Fibroblast of gingiva (primary cell): ENCODE results near the gene IGFBP6.

Source experiments
- DNase-seq: peaks from one replicate; pipeline ENCODE4 v3.0.0-alpha.2; 2011; ENCODE audit warnings: low read depth

Gene IGFBP6

DNA sequence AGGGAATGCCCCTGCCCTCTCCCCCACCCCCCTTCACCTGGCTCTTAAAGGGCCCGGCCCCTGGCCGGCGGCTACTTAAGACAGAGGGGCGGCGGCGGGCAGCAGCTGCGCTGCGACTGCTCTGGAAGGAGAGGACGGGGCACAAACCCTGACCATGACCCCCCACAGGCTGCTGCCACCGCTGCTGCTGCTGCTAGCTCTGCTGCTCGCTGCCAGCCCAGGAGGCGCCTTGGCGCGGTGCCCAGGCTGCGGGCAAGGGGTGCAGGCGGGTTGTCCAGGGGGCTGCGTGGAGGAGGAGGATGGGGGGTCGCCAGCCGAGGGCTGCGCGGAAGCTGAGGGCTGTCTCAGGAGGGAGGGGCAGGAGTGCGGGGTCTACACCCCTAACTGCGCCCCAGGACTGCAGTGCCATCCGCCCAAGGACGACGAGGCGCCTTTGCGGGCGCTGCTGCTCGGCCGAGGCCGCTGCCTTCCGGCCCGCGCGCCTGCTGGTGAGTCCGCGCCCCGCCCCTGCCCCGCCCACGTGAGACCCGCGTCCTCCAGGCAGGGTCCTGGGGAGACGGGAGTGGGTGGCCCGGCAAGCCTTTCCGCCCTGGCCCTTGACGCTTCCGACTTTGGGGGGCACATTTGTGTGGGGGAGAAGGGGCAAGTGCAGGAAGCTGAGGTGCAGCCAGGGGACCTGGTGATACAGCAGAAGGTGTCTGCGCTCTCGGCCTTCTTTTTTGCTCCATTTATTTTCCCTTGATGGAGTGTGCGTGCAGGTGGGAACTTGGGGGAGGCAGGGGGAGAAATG lies at the start of gene IGFBP6:
Gene IGFBP6 (plus strand): TSS at position 104 of the 790 bp plus-strand sequence. CDS start 51 bp downstream, at position 155.
- DNase-seq, result peak; percentile 25

DNA sequence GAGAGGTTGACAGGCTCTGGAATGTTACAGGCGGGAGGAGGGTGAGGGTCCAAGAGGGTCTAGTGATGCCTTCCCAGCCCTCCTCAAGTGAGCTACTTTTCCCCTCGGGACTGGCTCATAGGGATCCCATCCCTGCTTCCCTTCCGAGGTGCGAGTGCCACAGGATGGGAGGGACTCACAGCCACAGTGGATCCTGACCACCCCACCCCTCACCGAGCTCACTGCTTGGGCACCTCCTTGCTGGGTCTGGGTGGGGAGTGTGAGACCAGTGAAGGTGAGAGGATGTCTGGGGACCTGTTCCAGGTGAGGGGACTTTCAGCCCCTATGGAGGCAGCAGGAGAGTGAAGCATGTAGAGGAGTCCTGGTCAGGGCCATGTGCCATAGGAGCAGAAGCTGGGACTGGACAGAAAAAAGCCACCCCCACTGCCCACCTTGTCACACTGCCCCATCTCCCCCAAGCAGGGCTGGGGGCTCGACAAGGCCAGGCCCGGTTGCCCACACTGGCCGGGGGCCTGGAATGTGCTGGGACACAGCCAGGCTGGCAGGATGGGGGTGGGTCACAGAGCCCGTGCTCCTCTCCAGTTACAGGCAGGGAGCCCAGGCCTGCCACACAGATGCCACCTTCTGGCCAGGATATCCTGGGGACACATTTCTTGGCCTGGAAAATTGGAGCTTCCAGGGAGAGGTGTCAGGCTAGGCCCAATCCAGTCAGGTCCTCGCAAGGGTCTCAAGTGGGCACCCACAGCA lies 49.3 kb upstream of the IGFBP6 start:
- DNase-seq, result peak; percentile 58

DNA sequence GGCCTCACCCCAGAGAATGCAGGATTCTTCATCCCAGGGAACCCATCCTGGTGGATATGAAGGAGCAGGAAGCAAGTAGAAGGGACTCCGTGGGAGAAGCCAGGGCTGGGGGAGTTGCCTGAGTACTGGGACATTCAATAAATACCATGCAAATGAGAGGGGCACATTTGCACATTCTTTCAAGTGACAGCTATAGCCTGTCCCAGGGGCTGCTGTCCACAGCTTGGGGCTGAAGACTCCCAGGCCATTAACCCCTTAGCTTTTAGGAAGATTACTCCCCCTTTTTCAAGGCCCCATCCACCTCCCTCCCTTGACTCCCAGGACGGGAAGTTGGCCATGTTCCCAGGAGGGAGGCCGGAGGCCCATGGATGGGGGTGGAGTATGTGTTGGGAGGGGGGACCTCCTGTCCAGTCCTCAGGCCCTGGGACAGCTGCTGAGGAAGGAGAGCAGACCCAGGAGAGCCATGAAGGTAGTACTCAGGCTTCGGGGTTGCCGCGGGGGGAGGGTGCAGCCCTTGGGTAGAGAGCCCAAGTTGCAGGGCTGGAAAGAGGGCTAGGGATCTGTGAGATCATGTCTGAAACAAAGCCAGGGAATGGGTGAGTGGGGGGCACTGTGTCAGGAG lies 48.6 kb upstream of the IGFBP6 start:
- peak; percentile 74 for DNase-seq

DNA sequence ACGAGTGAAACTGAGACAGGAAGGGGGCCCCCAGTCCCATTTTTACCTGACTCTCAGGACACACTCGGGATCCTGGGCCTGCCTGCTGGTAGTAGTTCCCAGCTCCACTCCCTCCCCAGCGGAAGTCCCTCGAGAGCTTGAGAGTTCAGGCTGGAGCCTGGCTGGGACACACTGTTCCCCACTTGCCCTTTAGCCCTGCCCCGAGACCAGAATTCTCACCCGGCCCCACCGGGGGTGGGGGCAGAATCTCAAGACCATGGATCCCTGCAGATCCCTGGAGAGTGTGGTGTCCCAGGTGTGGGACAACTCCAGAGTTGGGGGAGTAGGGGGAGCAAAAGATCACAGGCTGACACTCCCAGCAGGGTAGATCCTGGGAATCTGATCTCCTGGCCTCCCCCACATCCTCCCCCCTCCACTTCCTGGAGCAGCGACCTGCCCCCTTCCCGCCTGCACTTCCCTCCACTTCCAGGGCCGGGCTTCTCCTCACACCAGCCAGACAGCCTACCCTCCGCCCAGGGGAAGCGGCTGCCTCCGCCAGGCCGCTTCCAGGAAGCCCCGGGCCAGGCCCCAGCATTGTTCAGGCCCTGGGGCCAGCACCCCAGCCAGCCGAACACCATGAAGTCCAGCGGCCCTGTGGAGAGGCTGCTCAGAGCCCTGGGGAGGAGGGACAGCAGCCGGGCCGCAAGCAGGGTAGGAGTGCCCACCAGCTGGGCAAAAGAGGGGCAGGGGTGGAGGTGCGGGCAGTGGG lies 47.7 kb upstream of the IGFBP6 start, which contains the start of gene TNS2:
Gene TNS2 (plus strand): TSS at position 495 of the 748 bp plus-strand sequence. CDS start 121 bp downstream, at position 616.
- DNase-seq, result peak; percentile 84

- no peak for DNase-seq
Measured at GRCh38 chr12:53050426-53051057, 46.9 kb upstream of the IGFBP6 start.

GRCh38 chr12:53051058-53051880 lies 46.2 kb upstream of the IGFBP6 start:
- peak; percentile 90 for DNase-seq

- no peak for DNase-seq
Measured at GRCh38 chr12:53051881-53052412, 45.5 kb upstream of the IGFBP6 start.

DNA sequence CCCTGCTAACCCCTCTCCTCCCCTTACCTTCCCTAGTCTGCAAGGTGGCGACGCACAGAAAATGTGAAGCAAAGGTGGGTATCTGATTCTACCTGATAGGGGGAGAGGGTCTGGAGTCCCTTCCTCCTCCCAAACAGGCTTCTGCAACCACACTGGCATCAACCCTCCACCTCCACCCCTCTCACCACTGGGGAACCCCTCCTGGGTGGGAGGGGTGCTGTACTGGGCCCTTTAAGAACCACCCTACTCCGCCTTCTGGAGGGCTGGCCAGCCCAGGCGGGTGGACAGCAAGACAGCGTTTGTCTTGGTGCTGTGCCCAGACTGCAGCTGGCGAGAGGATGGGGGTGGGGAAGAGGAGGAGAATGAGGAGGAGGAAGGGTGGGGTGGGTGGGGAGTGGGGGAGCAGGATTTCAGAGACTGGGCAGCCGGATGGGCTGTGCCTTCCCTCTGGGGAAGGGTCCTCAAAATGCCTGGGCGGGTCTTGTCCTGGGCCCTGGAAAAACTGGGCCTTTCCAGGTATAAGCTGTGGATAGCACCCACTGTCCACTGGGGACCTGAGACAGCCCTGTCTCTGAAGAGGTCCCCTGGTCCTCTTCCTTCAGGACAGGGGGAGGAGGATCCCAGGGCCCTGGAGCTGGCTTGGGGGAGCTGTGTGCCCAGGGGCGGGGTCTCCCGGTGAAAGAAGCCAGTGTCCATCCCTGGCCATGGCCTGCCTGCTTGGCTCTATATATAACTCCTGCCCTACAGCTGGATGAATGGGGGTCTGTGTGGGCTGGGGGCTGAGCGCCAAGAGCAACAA lies 44.8 kb upstream of the IGFBP6 start:
- DNase-seq, result peak; percentile 87

- DNase-seq, result peak; percentile 22
Measured at GRCh38 chr12:53053218-53054111, 44.0 kb upstream of the IGFBP6 start.

DNA sequence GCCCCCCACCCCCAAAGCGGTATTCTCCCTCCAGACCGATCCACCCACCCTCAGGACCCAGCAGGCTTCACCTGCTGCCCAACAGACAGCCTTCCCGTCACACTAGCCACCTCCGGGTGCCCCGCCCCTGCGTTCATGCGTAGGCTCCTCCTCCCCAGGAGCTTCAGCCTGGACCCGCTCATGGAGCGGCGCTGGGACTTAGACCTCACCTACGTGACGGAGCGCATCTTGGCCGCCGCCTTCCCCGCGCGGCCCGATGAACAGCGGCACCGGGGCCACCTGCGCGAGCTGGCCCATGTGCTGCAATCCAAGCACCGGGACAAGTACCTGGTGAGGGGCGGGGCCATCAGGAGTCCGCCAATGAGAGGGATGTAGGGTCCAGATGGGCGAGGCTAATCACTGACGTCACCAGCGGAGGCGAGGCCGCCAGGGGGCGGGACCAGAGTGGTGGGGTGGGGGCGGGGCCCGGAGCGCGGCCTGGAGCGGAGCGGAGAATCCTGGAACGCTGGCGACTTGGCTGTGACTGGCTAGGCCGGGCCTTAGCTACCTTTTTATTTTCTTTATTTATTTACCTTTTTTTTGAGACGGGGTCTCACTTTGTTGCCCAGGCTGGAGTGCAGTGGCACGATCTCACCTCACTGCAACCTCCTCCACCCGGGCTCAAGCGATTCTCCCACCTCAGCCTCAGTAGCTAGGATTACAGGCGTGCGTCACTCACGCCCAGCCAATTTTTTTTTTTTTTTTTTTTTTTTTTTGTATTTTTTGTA lies 43.2 kb upstream of the IGFBP6 start:
- DNase-seq, result peak; percentile 83

GRCh38 chr12:53055471-53056266 lies 41.8 kb upstream of the IGFBP6 start:
- no peak for DNase-seq

DNA sequence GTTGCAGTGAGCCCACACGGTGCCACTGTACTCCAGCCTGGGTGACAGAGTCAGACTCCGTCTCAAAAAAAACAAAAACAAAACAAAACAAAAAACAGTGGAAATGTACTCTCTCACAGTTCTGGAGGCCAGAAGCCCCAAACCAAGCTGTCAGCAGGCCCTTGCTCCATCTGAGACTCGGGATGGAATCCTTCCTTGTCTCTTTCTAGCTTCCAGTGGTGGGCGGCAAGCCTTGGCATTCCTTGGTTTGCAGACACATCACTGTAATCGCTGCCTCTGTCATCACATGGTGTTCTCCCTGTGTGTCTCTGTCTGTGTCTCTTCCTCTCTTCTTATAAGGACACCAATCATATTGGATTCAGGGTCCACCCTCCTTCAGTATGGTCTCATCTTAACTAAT lies 41.2 kb upstream of the IGFBP6 start:
- DNase-seq, result no peak

GRCh38 chr12:53056901-53057300 lies 40.6 kb upstream of the IGFBP6 start:
- no peak for DNase-seq

DNA sequence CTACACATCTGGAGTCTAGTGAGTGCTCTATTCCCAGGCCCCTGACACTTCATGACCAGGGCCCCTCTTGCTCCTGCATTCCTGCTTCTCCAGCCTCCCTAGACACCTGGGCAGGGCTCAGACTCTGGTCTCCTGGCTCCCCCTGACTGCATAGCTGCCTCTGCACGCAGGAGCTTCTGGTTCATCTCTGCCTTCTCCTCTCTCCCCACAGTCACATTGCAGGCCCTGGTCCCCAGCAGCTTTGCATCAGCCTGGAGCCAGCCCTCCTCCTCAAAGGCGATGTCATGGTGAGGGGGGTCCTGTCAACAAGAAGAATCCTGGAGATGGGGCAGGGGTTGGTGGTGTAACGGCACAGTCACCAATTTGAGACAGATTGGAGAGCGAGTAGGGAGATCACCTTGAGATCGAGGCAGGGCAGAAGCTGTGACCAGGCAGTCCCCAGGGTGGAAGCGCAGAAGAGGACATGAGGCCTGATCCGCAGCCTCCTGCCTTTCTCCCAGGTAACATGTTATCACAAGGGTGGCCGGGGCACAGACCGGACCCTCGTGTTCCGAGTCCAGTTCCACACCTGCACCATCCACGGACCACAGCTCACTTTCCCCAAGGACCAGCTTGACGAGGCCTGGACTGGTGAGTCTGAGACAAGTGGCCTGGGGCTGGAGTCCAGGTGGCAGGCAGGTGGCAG lies 39.5 kb upstream of the IGFBP6 start:
- no peak for DNase-seq

- DNase-seq, result no peak
Measured at GRCh38 chr12:53058674-53059433, 38.6 kb upstream of the IGFBP6 start.
